Mesendoderm (in vitro differentiated cells): ENCODE measurements around the gene PRR15L.
"Not testable (repeated sequence)": the region's sequence is repeated elsewhere in the genome, so short reads cannot be mapped to it uniquely, and the experiment has no call there.

ENCODE experiments used
- DNase-seq: peaks from one replicate; pipeline ENCODE4 v3.0.0; 2013
- H2AK5ac ChIP-seq: 2 replicates; pipeline ENCODE4 v1.6.1; 2013; ENCODE audit warnings: low read length, inconsistent platforms
- H2BK120ac ChIP-seq: 2 replicates; pipeline ENCODE4 v1.6.1; 2013; ENCODE audit warnings: low read depth, mild to moderate bottlenecking, low read length, moderate library complexity, mixed read lengths
- H2BK15ac ChIP-seq: replicated peaks from 2 replicates; pipeline ENCODE4 v1.6.1; 2013; ENCODE audit warnings: low read depth, mild to moderate bottlenecking, moderate library complexity
- H2BK5ac ChIP-seq: 2 replicates; pipeline ENCODE4 v1.6.1; 2013; ENCODE audit warnings: low read length, inconsistent platforms
- H3K18ac ChIP-seq: 2 replicates; pipeline ENCODE4 v1.6.1; 2013; ENCODE audit warnings: mild to moderate bottlenecking, low read length, mixed read lengths
- H3K23ac ChIP-seq: one replicate; pipeline ENCODE4 v1.6.1; 2013; ENCODE audit warnings: low read length
- H3K27ac ChIP-seq: 2 replicates; pipeline ENCODE4 v1.5.1; 2013; ENCODE audit warnings: low read depth, mild to moderate bottlenecking, inconsistent platforms, low read length, moderate library complexity
- H3K27me3 ChIP-seq: 2 replicates; pipeline ENCODE4 v1.6.1; 2013; ENCODE audit warnings: low read length, control low read depth, mild to moderate bottlenecking, inconsistent platforms; ENCODE audit not compliant: insufficient read depth, poor library complexity
- H3K36me3 ChIP-seq: 2 replicates; pipeline ENCODE4 v1.6.1; 2013; ENCODE audit warnings: low read length, inconsistent platforms; ENCODE audit not compliant: control insufficient read depth, insufficient read depth
- H3K4ac ChIP-seq: one replicate; pipeline ENCODE4 v1.6.1; 2013; ENCODE audit warnings: low read depth, mild to moderate bottlenecking, low read length, moderate library complexity
- H3K4me1 ChIP-seq: 2 replicates; pipeline ENCODE4 v1.6.1; 2013; ENCODE audit warnings: low read depth, low read length, inconsistent platforms; ENCODE audit not compliant: control insufficient read depth
- H3K4me2 ChIP-seq: 2 replicates; pipeline ENCODE4 v1.6.1; 2013; ENCODE audit warnings: low read length
- H3K4me3 ChIP-seq: 2 replicates; pipeline ENCODE4 v1.5.1; 2013; ENCODE audit warnings: mild to moderate bottlenecking, low read length
- H3K56ac ChIP-seq: one replicate; pipeline ENCODE4 v1.6.1; 2013; ENCODE audit warnings: low read length
- H3K79me1 ChIP-seq: 2 replicates; pipeline ENCODE4 v1.6.1; 2013; ENCODE audit warnings: low read length, inconsistent platforms
- H3K79me2 ChIP-seq: 2 replicates; pipeline ENCODE4 v1.6.1; 2013; ENCODE audit warnings: mild to moderate bottlenecking, low read length; ENCODE audit not compliant: control insufficient read depth, insufficient read depth
- H3K9ac ChIP-seq: 2 replicates; pipeline ENCODE4 v1.6.1; 2013; ENCODE audit warnings: low read length, inconsistent platforms
- H4K5ac ChIP-seq: one replicate; pipeline ENCODE4 v1.6.1; 2013; ENCODE audit warnings: low read length
- H4K8ac ChIP-seq: one replicate; pipeline ENCODE4 v1.6.1; 2013; ENCODE audit warnings: low read depth, mild to moderate bottlenecking, control low read depth, low read length, moderate library complexity
- WGBS: extraction: QIAGEN DNeasy Blood & Tissue Kit; methylation state at CpG from one replicate; pipeline ENCODE4 v1.1.7; 2013; ENCODE audit warnings: low lambda C conversion rate, missing lambda C conversion rate; ENCODE audit not compliant: insufficient coverage; ENCODE audit errors: extremely low coverage; 5-methylcytosine and 5-hydroxymethylcytosine counted together

The PRR15L gene

DNA sequence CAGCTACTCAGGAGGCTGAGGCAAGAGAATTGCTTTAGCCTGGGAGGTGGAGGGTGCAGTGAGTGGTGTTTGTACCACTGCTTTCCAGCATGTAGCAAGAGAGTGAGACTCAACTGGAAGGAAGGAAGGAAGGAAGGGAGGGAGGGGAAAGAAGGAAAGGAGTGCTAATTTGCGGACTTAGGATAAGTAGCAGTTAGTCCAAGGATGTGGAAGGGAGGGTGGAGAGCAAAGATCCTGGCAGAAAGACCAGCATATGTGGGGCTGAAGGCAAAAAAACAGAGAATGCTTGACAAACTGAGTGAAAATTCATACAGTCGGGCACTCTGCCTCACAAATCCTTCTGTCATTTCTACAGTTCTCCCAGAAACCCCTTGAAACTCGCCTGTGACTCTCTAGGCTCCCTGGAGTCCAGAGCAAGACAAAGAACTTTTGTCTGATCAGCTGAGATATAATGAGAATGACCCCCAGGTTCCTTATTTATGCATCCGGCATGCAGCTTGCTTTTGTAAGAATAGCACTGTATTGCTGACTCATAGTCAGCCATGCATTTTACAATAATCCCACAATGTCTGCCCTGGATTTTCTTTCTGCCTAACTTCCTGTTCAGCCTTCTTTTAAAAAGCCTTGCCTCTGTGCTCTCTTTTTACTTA is 44.7 kb upstream of the PRR15L start:
- Histone ChIP-seq H2BK15ac (peak overlapping the region; percentile 13), H3K56ac (peak overlapping the region; percentile 61), H2BK5ac (peak overlapping the region; percentile 71), H3K79me2 (no peaks in the 10 kb centered on the region), H3K23ac (peak overlapping the region; percentile 4), H3K4me1 (peaks cover 17% of the 10 kb centered on the region), H3K9ac (peak overlapping the region; percentile 37), H3K36me3 (no peaks in the 10 kb centered on the region), H4K5ac (peak overlapping the region; percentile 77), H3K4me2 (no peak overlapping the region), H3K79me1 (no peaks in the 10 kb centered on the region), H3K4me3 (no peak overlapping the region), H3K27me3 (no peaks in the 10 kb centered on the region), H3K4ac (no peak overlapping the region), H2AK5ac (no peak overlapping the region), H3K27ac (peak overlapping the region; percentile 83), H3K18ac (peak overlapping the region; percentile 62), H4K8ac (no peak overlapping the region), H2BK120ac (peak overlapping the region; percentile 21)
- WGBS = no CpG with 5 or more reads among the region's 4 CpGs
- DNase-seq = peak; percentile 32

DNA sequence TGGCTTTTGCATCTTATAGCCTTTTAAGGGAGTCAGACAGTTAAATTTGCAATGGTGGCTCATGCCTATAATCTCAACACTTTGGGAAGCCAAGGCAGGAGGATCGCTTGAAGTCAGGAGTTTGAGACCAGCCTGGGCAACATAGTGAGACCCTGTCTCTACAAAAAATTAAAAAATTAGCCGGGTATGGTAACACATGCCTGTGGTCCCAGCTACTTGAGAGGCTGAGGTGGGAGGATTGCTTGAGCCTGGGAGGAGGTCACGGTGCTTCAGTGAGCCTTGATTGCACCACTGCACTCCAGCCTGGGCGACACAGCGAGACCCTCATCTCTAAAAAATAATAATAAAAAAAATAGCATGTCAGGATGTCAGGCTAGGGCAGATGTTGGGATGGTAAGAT is 44.0 kb upstream of the PRR15L start:
- H3K4ac ChIP-seq, H2BK5ac ChIP-seq, H3K9ac ChIP-seq, H2AK5ac ChIP-seq, H3K79me1 ChIP-seq, H3K4me3 ChIP-seq, H4K5ac ChIP-seq, H3K56ac ChIP-seq, DNase-seq, H3K36me3 ChIP-seq, H3K27ac ChIP-seq, H3K4me2 ChIP-seq, H4K8ac ChIP-seq, H3K27me3 ChIP-seq, H3K23ac ChIP-seq, H3K79me2 ChIP-seq, H2BK15ac ChIP-seq: not testable (repeated sequence)
- Histone ChIP-seq H3K4me1 (peaks cover 17% of the 10 kb centered on the region), H2BK120ac (peak overlapping the region; percentile 21), H3K18ac (peak overlapping the region; percentile 62)
- WGBS = no CpG with 5 or more reads among the region's 5 CpGs

DNA sequence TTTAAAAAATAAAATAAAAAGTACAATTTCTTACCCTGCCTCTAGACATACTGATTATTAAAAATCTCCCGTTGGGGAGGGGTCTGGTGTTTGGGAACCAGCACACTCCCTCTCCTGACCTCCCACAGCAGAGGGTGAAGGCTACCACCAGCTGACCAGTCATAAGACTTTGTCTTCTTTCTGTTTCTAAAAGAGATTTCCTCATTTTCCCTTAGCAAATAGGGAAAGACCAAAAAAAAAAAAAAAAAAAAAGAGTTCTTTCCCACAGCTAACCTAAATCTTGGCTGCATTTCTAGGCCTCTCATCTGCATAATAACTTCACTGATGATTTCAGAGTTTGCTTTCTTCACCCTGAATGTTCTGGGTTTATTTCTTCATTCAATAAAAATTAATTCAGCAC is 43.5 kb upstream of the PRR15L start:
- H3K27me3 ChIP-seq = no peaks in the 10 kb centered on the region
- H3K36me3 ChIP-seq = no peaks in the 10 kb centered on the region
- DNase-seq = no peak
- no peak overlapping the region for H3K4me2 ChIP-seq
- H2BK120ac ChIP-seq = no peak overlapping the region
- H3K18ac ChIP-seq = no peak overlapping the region
- no peaks in the 10 kb centered on the region for H3K79me2 ChIP-seq
- H4K5ac ChIP-seq = no peak overlapping the region
- H3K23ac ChIP-seq = no peak overlapping the region
- no peak overlapping the region for H3K4ac ChIP-seq
- H3K56ac ChIP-seq = no peak overlapping the region
- H3K79me1 ChIP-seq = no peaks in the 10 kb centered on the region
- no peak overlapping the region for H3K9ac ChIP-seq
- no CpG with 5 or more reads among the region's 1 CpG for WGBS
- no peak overlapping the region for H3K4me3 ChIP-seq
- H3K27ac ChIP-seq = no peak overlapping the region
- peaks cover 17% of the 10 kb centered on the region for H3K4me1 ChIP-seq
- no peak overlapping the region for H4K8ac ChIP-seq
- no peak overlapping the region for H2BK15ac ChIP-seq
- no peak overlapping the region for H2BK5ac ChIP-seq
- H2AK5ac ChIP-seq = no peak overlapping the region

DNA sequence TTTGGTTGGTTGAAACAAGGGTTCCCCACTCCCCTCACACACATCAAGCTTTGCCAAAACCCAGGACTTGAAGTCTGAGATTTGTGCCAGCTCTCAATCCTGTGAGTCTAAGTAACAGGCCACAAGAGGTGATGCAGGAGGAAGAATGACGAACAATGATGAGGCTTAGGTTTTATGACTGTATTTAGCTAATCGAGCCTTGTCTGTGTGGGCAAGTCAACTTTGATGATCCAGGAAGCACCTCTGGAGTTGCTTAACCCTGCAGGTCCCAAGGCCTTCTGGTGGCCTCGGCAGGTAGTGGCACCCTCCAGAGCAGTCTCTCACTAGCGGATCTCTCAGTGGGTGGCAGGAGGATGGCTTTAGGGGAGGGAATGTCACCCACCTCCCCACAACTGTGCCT is 41.9 kb upstream of the PRR15L start:
- Histone ChIP-seq H2AK5ac (no peak overlapping the region), H3K79me1 (no peaks in the 10 kb centered on the region), H3K18ac (no peak overlapping the region), H3K56ac (no peak overlapping the region), H2BK15ac (no peak overlapping the region), H3K23ac (no peak overlapping the region), H3K4me3 (no peak overlapping the region), H3K4me2 (no peak overlapping the region), H3K4me1 (peaks cover 23% of the 10 kb centered on the region), H2BK5ac (no peak overlapping the region), H2BK120ac (no peak overlapping the region), H4K8ac (no peak overlapping the region), H3K27me3 (no peaks in the 10 kb centered on the region), H4K5ac (no peak overlapping the region), H3K4ac (no peak overlapping the region), H3K9ac (no peak overlapping the region), H3K36me3 (no peaks in the 10 kb centered on the region), H3K27ac (no peak overlapping the region), H3K79me2 (no peaks in the 10 kb centered on the region)
- peak; percentile 49 for DNase-seq
- no CpG with 5 or more reads among the region's 4 CpGs for WGBS

GRCh38 chr17:47998044-47998443 is 40.4 kb upstream of the PRR15L start:
- Histone ChIP-seq H3K36me3 (no peaks in the 10 kb centered on the region), H3K79me1 (no peaks in the 10 kb centered on the region), H4K5ac (no peak overlapping the region), H3K56ac (no peak overlapping the region), H3K27ac (no peak overlapping the region), H3K4ac (no peak overlapping the region), H3K9ac (no peak overlapping the region), H3K4me1 (peaks cover 16% of the 10 kb centered on the region), H3K23ac (no peak overlapping the region), H4K8ac (no peak overlapping the region), H2BK15ac (no peak overlapping the region), H2BK5ac (no peak overlapping the region), H3K79me2 (no peaks in the 10 kb centered on the region), H3K27me3 (no peaks in the 10 kb centered on the region), H3K4me3 (no peak overlapping the region), H3K18ac (no peak overlapping the region), H3K4me2 (no peak overlapping the region), H2BK120ac (no peak overlapping the region), H2AK5ac (no peak overlapping the region)
- no CpG with 5 or more reads among the region's 7 CpGs for WGBS
- no peak for DNase-seq

DNA sequence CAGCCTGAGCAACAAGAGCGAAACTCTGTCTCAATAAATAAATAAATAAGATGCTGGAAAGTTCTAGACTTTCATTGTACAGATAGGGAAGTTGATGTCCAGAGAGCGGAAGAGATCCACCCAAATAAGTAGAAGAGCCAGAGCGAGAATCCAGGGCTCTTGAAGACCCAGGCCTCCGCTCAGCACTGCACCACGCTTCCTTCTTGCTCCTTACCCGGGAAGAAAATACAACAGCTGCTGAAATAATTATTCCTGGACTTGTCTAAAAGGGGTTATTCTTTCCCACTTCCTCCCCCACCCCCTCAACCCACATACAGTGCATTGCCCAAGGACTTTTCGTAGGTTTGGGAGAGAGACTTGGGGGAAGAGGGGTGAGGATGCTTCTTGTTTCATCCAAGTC is 39.9 kb upstream of the PRR15L start:
- Histone ChIP-seq H2BK15ac (no peak overlapping the region), H3K4ac (no peak overlapping the region), H3K27me3 (no peaks in the 10 kb centered on the region), H3K27ac (no peak overlapping the region), H2AK5ac (no peak overlapping the region), H3K79me1 (no peaks in the 10 kb centered on the region), H3K56ac (no peak overlapping the region), H3K79me2 (no peaks in the 10 kb centered on the region), H3K23ac (no peak overlapping the region), H3K36me3 (no peaks in the 10 kb centered on the region), H4K8ac (no peak overlapping the region), H4K5ac (no peak overlapping the region), H3K4me1 (peaks cover 12% of the 10 kb centered on the region), H2BK120ac (no peak overlapping the region), H2BK5ac (no peak overlapping the region), H3K18ac (no peak overlapping the region), H3K4me2 (no peak overlapping the region), H3K9ac (no peak overlapping the region), H3K4me3 (no peak overlapping the region)
- WGBS = no CpG with 5 or more reads among the region's 7 CpGs
- no peak for DNase-seq
